Right cardiac atrium (tissue), 5 donors: ENCODE results near the gene TRIP11. TPM values are rescaled to one million over a fixed set of nuclear protein-coding genes. Genes with fewer than 3 reads are reported as not detected.
A peak's percentile ranks its signal among the peaks of the same experiment; 100 is the strongest.

Experiments used
- ATAC-seq, 2 donors: fragments of 200-7000 bp; cut with Tn5 transposase; one replicate each; pipeline versions ENCODE4 v1.8.0 to v1.9.1; 2020; ENCODE audit warnings: moderate library complexity in 2 of 2, mild to moderate bottlenecking in 1 of 2
- DNase-seq, 3 donors: peaks; one replicate each; pipeline ENCODE4 v3.0.0-alpha.2; 2020
- H3K27ac ChIP-seq: one replicate; pipeline ENCODE4 v1.5.1; 2013; ENCODE audit warnings: mild to moderate bottlenecking, low read length, control low read depth, moderate library complexity
- H3K27me3 ChIP-seq: one replicate; pipeline ENCODE4 v1.6.1; 2013; ENCODE audit not compliant: control insufficient read depth, insufficient read depth
- H3K4me1 ChIP-seq: one replicate; pipeline ENCODE4 v1.6.1; 2013; ENCODE audit warnings: low read length; ENCODE audit not compliant: control insufficient read depth, insufficient read depth
- H3K4me3 ChIP-seq: one replicate; pipeline ENCODE4 v1.5.1; 2013; ENCODE audit warnings: low read length, control low read depth
- H3K9me3 ChIP-seq: one replicate; pipeline ENCODE4 v1.6.1; 2013; ENCODE audit warnings: low read length; ENCODE audit not compliant: control insufficient read depth
- WGBS: extraction: QIAGEN DNeasy Blood & Tissue Kit; methylation state at CpG from one replicate; pipeline ENCODE4 v1.1.7; 2013; 5-methylcytosine and 5-hydroxymethylcytosine counted together
- intact Hi-C, 4 donors: fragments of 100-400 bp; cut with DNase I; formaldehyde crosslinking; loops; one replicate each; pipeline versions ENCODE4 v1.11.0 to v1.14.0; 2022 to 2023
- polyA plus RNA-seq: library from polyadenylated mRNA; stranded (reverse); fragments of 200-250 nt; gene quantifications from one replicate; pipeline ENCODE4 v1.2.3, GENCODE V29; 2013
- total RNA-seq, 4 donors: library from RNA; stranded (reverse); fragmentation: NEBNext Ultra II Directional; extraction: Animal tissue kit (Norgen Biotek cat#: 25700); gene quantifications; one replicate each; pipeline ENCODE4 v1.2.1, GENCODE V29; 2021
- donor health status: healthy with polysubstance abuse.
- donor health status: DM: no; HTN: yes; CAD: no.
- donor health status: DM: no; HTN: no; CAD: no.
- donor health status: DM: no; HTN: yes; CAD: no; lungs with severe emphysema.
- donor health status: DM: yes; HTN: yes; CAD: no.

Gene TRIP11
- total and polyA plus RNA-seq, 5 donors = 6.9 to 61.1 (median 52.6) TPM

DNA sequence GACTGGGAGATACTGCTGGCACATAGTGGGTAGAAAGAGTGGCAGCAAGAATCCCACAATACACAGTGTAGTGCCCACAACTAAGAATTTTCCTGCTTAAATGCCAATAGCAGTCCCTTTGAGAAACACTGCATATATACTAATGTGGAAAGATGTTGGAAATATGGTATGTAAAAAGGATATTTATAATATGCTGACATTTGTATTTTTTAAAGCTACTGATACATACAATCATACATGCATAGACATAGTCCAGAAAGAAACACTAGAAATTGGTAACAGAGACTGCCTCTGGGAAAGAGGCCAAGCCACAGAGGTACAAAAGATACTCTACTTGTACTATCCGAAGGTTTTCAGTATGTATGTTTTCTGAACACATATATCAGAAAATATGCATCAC is 30.3 kb downstream of the TRIP11 start:
- 65% methylated on average over 1 of the region's 1 CpG for WGBS
- DNase-seq (no peak), ATAC-seq (no peak)
- no peaks in the 10 kb centered on the region for H3K27me3 ChIP-seq
- no peaks in the 10 kb centered on the region for H3K4me1 ChIP-seq
- intact Hi-C loops = no loop called here
- no peak overlapping the region for H3K27ac ChIP-seq
- no peak overlapping the region for H3K4me3 ChIP-seq
- H3K9me3 ChIP-seq = no peaks in the 10 kb centered on the region

DNA sequence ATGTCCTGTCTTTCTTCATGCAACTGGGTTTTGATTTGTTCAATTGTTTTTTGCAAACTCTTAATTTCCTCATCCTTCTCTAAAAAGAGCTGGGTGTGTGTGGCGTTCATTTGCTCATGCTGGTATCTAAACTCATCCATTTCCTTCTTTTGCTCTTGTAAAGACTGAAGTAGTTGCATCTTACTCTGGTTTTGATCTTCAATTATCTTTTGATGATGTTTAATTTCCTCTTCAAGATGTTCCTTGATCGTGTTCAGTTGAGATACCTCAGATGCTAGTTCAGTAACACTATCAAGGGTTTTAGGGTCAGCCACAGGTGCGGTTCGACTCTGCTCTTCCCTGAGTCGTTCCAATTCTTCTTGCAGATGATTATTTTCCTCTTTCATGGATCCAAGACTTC is 34.8 kb downstream of the TRIP11 start:
- H3K27me3 ChIP-seq = no peaks in the 10 kb centered on the region
- H3K4me3 ChIP-seq = no peak overlapping the region
- no peaks in the 10 kb centered on the region for H3K4me1 ChIP-seq
- 96% methylated on average over 5 of the region's 5 CpGs for WGBS
- H3K27ac ChIP-seq = no peak overlapping the region
- ATAC-seq (no peak), DNase-seq (no peak)
- intact Hi-C loops = no loop called here
- no peaks in the 10 kb centered on the region for H3K9me3 ChIP-seq

DNA sequence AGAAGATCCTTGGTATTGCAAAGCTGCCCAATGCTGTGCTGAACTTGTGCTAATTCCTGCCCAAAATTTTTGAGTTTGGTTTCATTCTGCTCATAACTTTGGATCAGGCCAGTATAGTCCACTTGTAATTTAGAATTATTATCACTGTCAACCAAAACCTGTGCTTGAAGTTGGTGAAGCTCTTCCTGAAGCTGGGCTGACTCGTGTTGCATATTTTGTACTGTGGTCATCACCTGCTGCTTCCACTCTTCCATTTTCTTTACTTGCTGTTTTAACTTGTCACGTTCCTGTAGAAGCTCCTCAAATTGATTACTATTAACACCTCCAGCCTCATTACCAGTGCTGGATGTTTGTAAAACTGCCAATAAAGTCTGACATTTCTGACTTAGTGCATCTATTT is 35.8 kb downstream of the TRIP11 start:
- Histone ChIP-seq H3K27ac (no peak overlapping the region), H3K4me1 (no peaks in the 10 kb centered on the region), H3K9me3 (no peaks in the 10 kb centered on the region), H3K27me3 (no peaks in the 10 kb centered on the region), H3K4me3 (no peak overlapping the region)
- 95% methylated on average over 2 of the region's 2 CpGs for WGBS
- intact Hi-C loops = no loop called here
- ATAC-seq (no peak), DNase-seq (no peak)

DNA sequence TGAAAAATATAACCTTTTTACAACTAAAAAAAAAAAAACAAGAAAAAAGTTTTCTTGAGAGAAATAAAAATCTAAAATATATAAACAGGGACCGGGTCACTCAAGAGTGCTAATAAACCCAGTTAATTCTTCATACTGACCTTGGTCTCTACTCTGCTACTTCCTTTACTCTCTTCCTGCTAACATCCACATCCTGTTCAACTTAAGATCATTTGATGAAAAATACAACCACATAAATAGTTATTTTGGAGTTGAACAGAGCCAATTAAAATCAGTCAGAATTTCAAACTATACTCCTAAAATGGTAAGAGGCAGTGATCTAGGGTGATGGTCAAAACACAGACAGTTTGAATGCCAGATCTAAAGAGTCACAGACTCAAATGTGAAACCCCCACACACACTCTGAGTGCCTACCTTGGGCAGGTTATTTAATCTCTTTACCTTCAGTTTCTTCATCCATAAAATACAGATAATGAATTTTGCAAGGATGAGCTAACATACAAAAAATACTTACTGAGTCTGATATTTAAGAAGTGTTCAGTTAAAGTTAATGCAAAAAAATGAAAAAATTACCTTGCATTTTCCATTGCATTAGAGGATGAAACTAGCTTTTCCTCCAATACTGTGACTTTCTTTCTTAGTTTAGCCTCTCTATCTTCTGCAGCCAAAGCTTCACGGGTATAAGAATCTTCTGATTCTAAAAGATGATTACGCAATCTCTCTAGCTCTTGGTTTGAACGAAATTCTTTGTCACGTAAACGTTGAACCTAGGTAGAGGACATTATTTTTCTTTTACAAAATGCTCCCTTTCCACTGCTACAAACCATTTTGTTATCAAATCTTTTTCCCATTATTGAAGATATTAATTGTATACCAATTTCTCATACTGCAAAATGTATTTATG is 40.9 kb downstream of the TRIP11 start:
- H3K4me3 ChIP-seq = no peak overlapping the region
- intact Hi-C loops = no loop called here
- DNase-seq = no peak
- 66% methylated on average over 6 of the region's 6 CpGs for WGBS
- H3K4me1 ChIP-seq = no peaks in the 10 kb centered on the region
- no peaks in the 10 kb centered on the region for H3K9me3 ChIP-seq
- H3K27me3 ChIP-seq = no peaks in the 10 kb centered on the region
- ATAC-seq = no peak
- no peak overlapping the region for H3K27ac ChIP-seq

DNA sequence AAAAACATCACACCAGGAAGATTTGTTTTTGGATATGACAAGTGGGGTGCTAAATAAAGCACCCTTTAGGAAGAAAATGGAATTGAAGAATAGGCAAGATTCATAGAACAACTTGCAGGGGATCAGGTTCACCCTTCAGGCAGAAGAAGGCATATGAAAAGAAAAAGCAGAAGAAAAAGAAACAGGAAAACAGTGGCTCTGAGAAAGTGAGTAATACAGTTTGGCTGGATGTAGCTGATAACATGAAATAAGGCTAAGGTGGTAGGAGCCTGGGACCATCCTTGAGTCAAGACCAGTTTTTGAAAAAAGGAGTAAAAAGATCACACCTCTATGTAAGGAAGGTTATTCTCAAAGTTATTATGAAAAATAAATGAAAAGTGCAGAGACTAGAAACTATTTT is 42.4 kb downstream of the TRIP11 start:
- no peak for DNase-seq
- ATAC-seq = no peak
- Histone ChIP-seq H3K9me3 (no peaks in the 10 kb centered on the region), H3K4me1 (no peaks in the 10 kb centered on the region), H3K4me3 (no peak overlapping the region), H3K27me3 (no peaks in the 10 kb centered on the region), H3K27ac (no peak overlapping the region)
- intact Hi-C loops = no loop called here

DNA sequence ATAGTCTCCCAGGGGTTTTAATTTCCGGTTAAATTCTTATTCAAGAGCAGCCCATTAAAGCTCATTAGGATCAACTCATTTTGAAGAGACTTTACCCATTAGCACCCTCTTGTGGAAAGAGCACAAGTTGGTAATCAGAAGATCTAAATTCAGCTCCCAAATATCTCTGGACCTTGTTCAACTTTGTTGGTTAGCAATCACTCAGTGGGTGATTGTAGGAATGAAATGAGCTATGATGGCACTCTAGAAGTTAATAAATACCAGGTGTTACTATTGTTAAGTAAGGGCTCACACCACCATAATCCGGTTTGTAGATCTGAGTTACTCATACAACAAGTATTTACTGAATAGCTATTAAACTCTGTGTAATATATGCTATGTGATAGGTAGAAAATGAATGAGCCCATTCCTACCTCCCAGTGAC is 42.9 kb downstream of the TRIP11 start:
- H3K4me3 ChIP-seq = no peak overlapping the region
- no peaks in the 10 kb centered on the region for H3K4me1 ChIP-seq
- DNase-seq (no peak), ATAC-seq (peak; percentile 43 to 45)
- no peak overlapping the region for H3K27ac ChIP-seq
- no peaks in the 10 kb centered on the region for H3K27me3 ChIP-seq
- intact Hi-C loops = no loop called here
- no peaks in the 10 kb centered on the region for H3K9me3 ChIP-seq
- WGBS = 33% methylated on average over 2 of the region's 2 CpGs

DNA sequence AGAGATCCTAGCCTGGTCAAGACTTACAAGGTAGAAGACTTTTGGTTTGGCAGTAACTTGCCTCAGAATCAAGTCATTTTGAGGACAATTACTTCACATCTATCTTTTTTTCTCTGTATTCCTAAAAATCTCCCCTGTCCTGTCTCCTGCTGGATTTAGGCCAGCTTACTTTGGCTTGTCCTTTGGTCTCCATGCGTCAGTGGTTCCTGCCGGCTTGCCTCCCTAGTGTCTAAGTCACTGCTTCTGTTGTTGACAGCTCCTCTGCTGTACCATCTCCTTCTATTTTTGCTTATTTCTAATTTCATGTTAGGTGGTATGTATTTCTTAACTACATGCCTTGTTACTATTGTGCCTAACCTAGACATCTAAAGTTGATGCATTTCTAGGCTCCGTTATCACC is 52.7 kb downstream of the TRIP11 start:
- Histone ChIP-seq H3K4me1 (peaks cover 5% of the 10 kb centered on the region), H3K9me3 (no peaks in the 10 kb centered on the region), H3K4me3 (no peak overlapping the region), H3K27me3 (no peaks in the 10 kb centered on the region), H3K27ac (no peak overlapping the region)
- WGBS = 62% methylated on average over 3 of the region's 3 CpGs
- DNase-seq (peak; percentile 36 to 61 (median 47)), ATAC-seq (peak; percentile 60 to 85)
- intact Hi-C loops = no loop called here

DNA sequence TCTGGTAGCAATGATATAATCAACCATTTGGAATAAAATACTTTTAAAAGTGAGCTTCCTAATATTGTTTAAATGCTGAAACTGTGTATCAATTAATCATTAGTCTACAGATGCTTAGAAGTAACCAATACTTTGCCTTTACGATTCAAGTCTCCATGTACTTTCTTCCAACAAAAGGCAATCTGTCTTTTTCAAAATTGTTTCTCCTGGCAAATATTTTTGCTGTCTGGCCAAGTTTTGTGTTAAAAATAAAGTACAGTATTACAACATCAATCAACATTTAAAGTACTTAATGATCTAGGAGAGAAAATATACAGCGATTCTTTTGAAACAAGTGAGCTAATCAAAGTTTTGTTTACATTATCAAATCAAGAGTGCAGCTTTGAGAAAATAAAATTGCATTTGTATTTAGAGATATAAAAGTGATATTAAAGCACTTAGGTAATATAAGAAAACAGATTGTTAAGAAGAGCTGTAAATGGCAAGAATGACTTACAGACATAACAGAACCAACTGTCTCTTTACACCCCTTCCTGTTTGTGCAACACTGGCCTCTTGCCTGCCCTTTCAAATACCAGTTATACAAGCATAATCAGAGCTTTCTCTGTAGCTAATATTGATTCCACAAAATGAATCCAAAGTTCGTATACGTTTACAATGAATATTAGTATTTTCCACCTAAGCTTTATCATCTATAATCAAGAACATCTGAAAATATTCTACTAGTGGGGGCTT is 54.2 kb downstream of the TRIP11 start:
- WGBS = 37% methylated on average over 4 of the region's 4 CpGs
- DNase-seq = no peak
- peaks cover 5% of the 10 kb centered on the region for H3K4me1 ChIP-seq
- intact Hi-C loops = no loop called here
- H3K4me3 ChIP-seq = no peak overlapping the region
- no peaks in the 10 kb centered on the region for H3K27me3 ChIP-seq
- H3K9me3 ChIP-seq = no peaks in the 10 kb centered on the region
- no peak overlapping the region for H3K27ac ChIP-seq
- peak; percentile 53 to 56 for ATAC-seq

DNA sequence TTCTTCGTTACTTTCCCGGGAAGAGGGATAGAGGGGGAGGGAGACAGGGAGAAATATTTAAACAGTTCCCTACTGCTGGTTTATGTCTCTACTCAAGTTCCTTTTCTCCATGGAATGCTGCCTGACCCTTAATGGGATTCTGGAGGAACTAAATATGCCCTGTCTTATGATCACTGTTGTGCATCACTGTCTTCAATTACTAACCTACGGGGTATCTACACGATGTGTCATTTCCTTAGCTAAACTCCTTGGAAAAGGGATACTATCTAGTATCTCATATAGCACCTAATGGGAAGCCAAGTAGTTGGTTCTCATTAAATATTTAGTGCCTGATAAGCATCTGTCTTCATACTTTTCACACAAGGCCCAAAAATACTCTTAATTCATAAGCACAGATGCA is 54.9 kb downstream of the TRIP11 start:
- Histone ChIP-seq H3K27me3 (no peaks in the 10 kb centered on the region), H3K4me1 (peaks cover 5% of the 10 kb centered on the region), H3K4me3 (no peak overlapping the region), H3K9me3 (no peaks in the 10 kb centered on the region), H3K27ac (no peak overlapping the region)
- intact Hi-C loops = no loop called here
- 85% methylated on average over 4 of the region's 4 CpGs for WGBS
- ATAC-seq (no peak), DNase-seq (no peak)

DNA sequence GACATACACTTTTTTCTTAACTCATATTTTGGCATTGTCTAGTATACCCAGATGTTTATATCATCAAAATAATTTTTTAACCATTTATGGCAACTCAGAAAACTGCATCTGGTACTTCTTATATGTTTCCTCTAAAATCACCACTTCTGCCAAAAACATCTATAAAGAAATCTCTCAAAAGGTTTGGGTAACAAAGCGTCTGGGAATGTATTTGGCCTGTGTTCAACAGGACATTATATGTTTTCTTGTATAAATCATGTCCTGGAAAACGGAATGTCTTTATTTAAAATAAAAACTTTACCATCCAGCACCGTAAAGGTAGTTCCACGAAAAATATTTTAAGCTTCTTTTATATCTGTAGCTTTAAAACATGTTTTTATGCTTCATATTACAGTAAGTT is 56.3 kb downstream of the TRIP11 start:
- no peaks in the 10 kb centered on the region for H3K27me3 ChIP-seq
- H3K27ac ChIP-seq = no peak overlapping the region
- DNase-seq = no peak
- intact Hi-C loops = no loop called here
- WGBS = 56% methylated on average over 4 of the region's 4 CpGs
- H3K9me3 ChIP-seq = no peaks in the 10 kb centered on the region
- no peak overlapping the region for H3K4me3 ChIP-seq
- no peak for ATAC-seq
- H3K4me1 ChIP-seq = peaks cover 5% of the 10 kb centered on the region

DNA sequence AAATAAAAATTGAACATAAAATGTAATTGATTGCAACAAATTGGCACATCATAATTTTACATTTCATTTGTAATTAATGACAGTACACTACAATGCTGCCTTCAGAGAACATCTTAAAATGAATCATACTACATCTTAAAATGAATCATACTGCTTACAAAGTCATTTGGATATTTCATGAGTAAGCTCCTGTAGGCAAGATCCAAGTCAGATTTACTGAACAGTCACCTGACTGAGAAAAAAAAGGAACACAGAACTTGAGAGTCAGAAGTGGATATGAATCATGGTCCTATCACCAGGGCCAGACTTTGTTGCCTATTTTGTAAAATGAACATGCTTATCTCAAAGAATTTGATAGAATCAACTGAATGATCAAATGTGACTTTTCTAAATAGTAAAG is 59.7 kb downstream of the TRIP11 start:
- Histone ChIP-seq H3K4me1 (no peaks in the 10 kb centered on the region), H3K4me3 (no peak overlapping the region), H3K27me3 (no peaks in the 10 kb centered on the region), H3K27ac (no peak overlapping the region), H3K9me3 (no peaks in the 10 kb centered on the region)
- ATAC-seq (peak in 1 of 2 donors; percentile 62), DNase-seq (no peak)
- intact Hi-C loops = no loop called here
